ENCODE measurements around the gene ANO10.

Gene ANO10

GRCh38 chr3:43537225-43537624 lies 84.6 kb downstream of the ANO10 start:
- no peak for TF ChIP-seq CTCF (IDR thresholded peaks at IDR 0.05; ENCODE audit: borderline replicate concordance, insufficient read depth, low read depth, low read length)
- no peak overlapping the region for H3K4me3 ChIP-seq (ENCODE audit: low read depth, low read length)

- no peak overlapping the region for H3K4me3 ChIP-seq (ENCODE audit: low read depth, low read length)
- TF ChIP-seq CTCF (IDR thresholded peaks at IDR 0.05; ENCODE audit: borderline replicate concordance, insufficient read depth, low read depth, low read length) = no peak
Measured at GRCh38 chr3:43534675-43535074, 87.1 kb downstream of the ANO10 start.

GRCh38 chr3:43533009-43533408 lies 88.8 kb downstream of the ANO10 start:
- H3K4me3 ChIP-seq (ENCODE audit: low read depth, low read length) = no peak overlapping the region
- TF ChIP-seq CTCF (IDR thresholded peaks at IDR 0.05; ENCODE audit: borderline replicate concordance, insufficient read depth, low read depth, low read length) = no peak

GRCh38 chr3:43531835-43532234 lies 90.0 kb downstream of the ANO10 start:
- TF ChIP-seq CTCF (IDR thresholded peaks at IDR 0.05; ENCODE audit: borderline replicate concordance, insufficient read depth, low read depth, low read length) = no peak

GRCh38 chr3:43528498-43529099 lies 93.2 kb downstream of the ANO10 start:
- H3K4me3 ChIP-seq (ENCODE audit: low read depth, low read length) = no peak overlapping the region
- TF ChIP-seq CTCF (IDR thresholded peaks at IDR 0.05; ENCODE audit: borderline replicate concordance, insufficient read depth, low read depth, low read length) = no peak

More at GRCh38 chr3:43531835-43532234, 90.0 kb downstream of the ANO10 start:
- no peak overlapping the region for H3K4me3 ChIP-seq (ENCODE audit: low read depth, low read length)

GRCh38 chr3:43526956-43527355 lies 94.9 kb downstream of the ANO10 start:
- H3K4me3 ChIP-seq (ENCODE audit: low read depth, low read length) = no peak overlapping the region
- no peak for TF ChIP-seq CTCF (IDR thresholded peaks at IDR 0.05; ENCODE audit: borderline replicate concordance, insufficient read depth, low read depth, low read length)

GRCh38 chr3:43525941-43526607 lies 95.7 kb downstream of the ANO10 start:
- TF ChIP-seq CTCF (IDR thresholded peaks at IDR 0.05; ENCODE audit: borderline replicate concordance, insufficient read depth, low read depth, low read length) = no peak

More at GRCh38 chr3:43525941-43526607, 95.7 kb downstream of the ANO10 start:
- no peak overlapping the region for H3K4me3 ChIP-seq (ENCODE audit: low read depth, low read length)

Measured in GM12875 (cell line).